Measurements from ENCODE around the gene C1orf216.
"Not testable (repeated sequence)": the region's sequence is repeated elsewhere in the genome, so short reads cannot be mapped to it uniquely, and the experiment has no call there.

Gene C1orf216

GRCh38 chr1:35718492-35719336 lies at the start of gene C1orf216:
TSS of gene C1orf216 (minus strand) at chr1:35718884. CDS start at chr1:35716321, 2,563 bp downstream.
- peak; percentile 46 for DNase-seq (ENCODE audit: low read depth)

- DNase-seq (ENCODE audit: low read depth), result no peak
Measured at GRCh38 chr1:35764283-35764682, 45.6 kb upstream of the C1orf216 start.

- DNase-seq (ENCODE audit: low read depth), result peak; percentile 8
Measured at GRCh38 chr1:35763201-35763600, 44.5 kb upstream of the C1orf216 start.

- DNase-seq (ENCODE audit: low read depth), result no peak
Measured at GRCh38 chr1:35762141-35762540, 43.5 kb upstream of the C1orf216 start.

- DNase-seq (ENCODE audit: low read depth), result no peak
Measured at GRCh38 chr1:35756064-35756463, 37.4 kb upstream of the C1orf216 start.

- DNase-seq (ENCODE audit: low read depth), result no peak
Measured at GRCh38 chr1:35753626-35754260, 35.1 kb upstream of the C1orf216 start.

- no peak for DNase-seq (ENCODE audit: low read depth)
Measured at GRCh38 chr1:35748326-35748725, 29.6 kb upstream of the C1orf216 start.

GRCh38 chr1:35745124-35745730 lies 26.5 kb upstream of the C1orf216 start:
- DNase-seq (ENCODE audit: low read depth), result no peak

GRCh38 chr1:35737120-35737519 lies 18.4 kb upstream of the C1orf216 start:
- DNase-seq (ENCODE audit: low read depth), result no peak

- DNase-seq (ENCODE audit: low read depth), result no peak
Measured at GRCh38 chr1:35727434-35728040, 8.9 kb upstream of the C1orf216 start.

- peak; percentile 30 for DNase-seq (ENCODE audit: low read depth)
Measured at GRCh38 chr1:35726450-35727433, 8.1 kb upstream of the C1orf216 start.

- no peak for DNase-seq (ENCODE audit: low read depth)
Measured at GRCh38 chr1:35725596-35725995, 6.9 kb upstream of the C1orf216 start.

- DNase-seq (ENCODE audit: low read depth), result peak; percentile 56
Measured at GRCh38 chr1:35717911-35718476, 690 bp downstream of the C1orf216 start.

- peak; percentile 34 for DNase-seq (ENCODE audit: low read depth)
Measured at GRCh38 chr1:35715568-35716002, 3.1 kb downstream of the C1orf216 start.

GRCh38 chr1:35714921-35715567 lies 3.6 kb downstream of the C1orf216 start:
- no peak for DNase-seq (ENCODE audit: low read depth)

GRCh38 chr1:35711098-35711497 lies 7.6 kb downstream of the C1orf216 start:
- DNase-seq (ENCODE audit: low read depth), result not testable (repeated sequence)

- DNase-seq (ENCODE audit: low read depth), result no peak
Measured at GRCh38 chr1:35708952-35709351, 9.7 kb downstream of the C1orf216 start.

- no peak for DNase-seq (ENCODE audit: low read depth)
Measured at GRCh38 chr1:35708441-35708921, 10.2 kb downstream of the C1orf216 start.

GRCh38 chr1:35707601-35708440 lies 10.9 kb downstream of the C1orf216 start:
- no peak for DNase-seq (ENCODE audit: low read depth)
